ENCODE results near the gene KLHL9. TPM values are rescaled to one million over a fixed set of nuclear protein-coding genes. Genes with fewer than 3 reads are reported as not detected.

Gene KLHL9
- polyA plus RNA-seq, 12 donors, result 20.0 to 33.8 (median 24.1) TPM; not detected in 1

GRCh38 chr9:21322911-21323461 lies 12.2 kb downstream of the KLHL9 start:
- no peak for DNase-seq

GRCh38 chr9:21320465-21320864 lies 14.7 kb downstream of the KLHL9 start:
- no peak for DNase-seq

GRCh38 chr9:21317956-21318923 lies 17.0 kb downstream of the KLHL9 start:
- peak; percentile 41 for DNase-seq

GRCh38 chr9:21316860-21317259 lies 18.3 kb downstream of the KLHL9 start:
- no peak for DNase-seq

GRCh38 chr9:21316032-21316842 lies 19.0 kb downstream of the KLHL9 start:
- no peak for DNase-seq

- DNase-seq, result no peak
Measured at GRCh38 chr9:21314152-21314551, 21.1 kb downstream of the KLHL9 start.

GRCh38 chr9:21311889-21312288 lies 23.3 kb downstream of the KLHL9 start:
- no peak for DNase-seq

- DNase-seq, result no peak
Measured at GRCh38 chr9:21305213-21305612, 30.0 kb downstream of the KLHL9 start, which contains the start of gene IFNA5. TSS of gene IFNA5 (minus strand) at chr9:21305313. CDS start at chr9:21305256, 57 bp downstream.

GRCh38 chr9:21295992-21296391 lies 39.2 kb downstream of the KLHL9 start:
- DNase-seq, result no peak

- DNase-seq, result no peak
Measured at GRCh38 chr9:21294904-21295538, 40.2 kb downstream of the KLHL9 start.

- no peak for DNase-seq
Measured at GRCh38 chr9:21294364-21294774, 40.8 kb downstream of the KLHL9 start.

- DNase-seq, result no peak
Measured at GRCh38 chr9:21289848-21290247, 45.4 kb downstream of the KLHL9 start.

GRCh38 chr9:21287280-21287679 lies 47.9 kb downstream of the KLHL9 start:
- DNase-seq, result no peak

GRCh38 chr9:21286659-21287058 lies 48.5 kb downstream of the KLHL9 start:
- DNase-seq, result no peak

- no peak for DNase-seq
Measured at GRCh38 chr9:21286099-21286498, 49.1 kb downstream of the KLHL9 start.

GRCh38 chr9:21281275-21281674 lies 53.9 kb downstream of the KLHL9 start:
- DNase-seq, result no peak

Other genes with a start within 250 kb of the KLHL9 start
- gene IFNW1, start 193.6 kb downstream of the KLHL9 start, polyA plus RNA-seq (ENCODE audit: insufficient read length in 12 of 12), result not detected
- not detected for gene IFNA21, start 168.7 kb downstream of the KLHL9 start, polyA plus RNA-seq (ENCODE audit: insufficient read length in 12 of 12)
- gene IFNA4, start 147.8 kb downstream of the KLHL9 start, polyA plus RNA-seq (ENCODE audit: insufficient read length in 12 of 12), result not detected
- not detected for gene IFNA7, start 133.2 kb downstream of the KLHL9 start, polyA plus RNA-seq (ENCODE audit: insufficient read length in 12 of 12)
- gene IFNA10, start 128.3 kb downstream of the KLHL9 start, polyA plus RNA-seq (ENCODE audit: insufficient read length in 12 of 12), result not detected
- gene IFNA16, start 118.1 kb downstream of the KLHL9 start, polyA plus RNA-seq (ENCODE audit: insufficient read length in 12 of 12), result not detected
- gene IFNA17, start 107.2 kb downstream of the KLHL9 start, polyA plus RNA-seq (ENCODE audit: insufficient read length in 12 of 12), result not detected
- not detected for gene IFNA14, start 95.4 kb downstream of the KLHL9 start, polyA plus RNA-seq (ENCODE audit: insufficient read length in 12 of 12)
- not detected for gene IFNA5, start 30.1 kb downstream of the KLHL9 start, polyA plus RNA-seq (ENCODE audit: insufficient read length in 12 of 12)
- gene IFNA6, start 15.5 kb upstream of the KLHL9 start, polyA plus RNA-seq (ENCODE audit: insufficient read length in 12 of 12), result not detected
- not detected for gene IFNA13, start 32.7 kb upstream of the KLHL9 start, polyA plus RNA-seq (ENCODE audit: insufficient read length in 12 of 12)
- not detected for gene IFNA2, start 50.0 kb upstream of the KLHL9 start, polyA plus RNA-seq (ENCODE audit: insufficient read length in 12 of 12)
- gene IFNA8, start 73.7 kb upstream of the KLHL9 start, polyA plus RNA-seq (ENCODE audit: insufficient read length in 12 of 12), result not detected
- not detected for gene IFNA1, start 105.0 kb upstream of the KLHL9 start, polyA plus RNA-seq (ENCODE audit: insufficient read length in 12 of 12)
- gene IFNE, start 146.9 kb upstream of the KLHL9 start, polyA plus RNA-seq (ENCODE audit: insufficient read length in 12 of 12), result under 1 TPM in 1 of 12 donors, not detected in 11; 0.12 TPM